ENCODE data around the gene ASF1A.

Gene ASF1A

GRCh38 chr6:118896339-118897136, 2.6 kb downstream of the ASF1A start:
- H3K4me1 ChIP-seq (ENCODE audit: control extremely low read depth in 1 of 4, control insufficient read depth in 4 of 4, insufficient read depth in 4 of 4, low read length in 3 of 4): peaks cover 11 to 41% (median 17%) of the 10 kb centered on the region in 4 experiments
- peak; percentile 59 to 88 (median 79) for DNase-seq
- no peaks in the 10 kb centered on the region for H3K9me3 ChIP-seq (ENCODE audit: control extremely low read depth in 1 of 5, control insufficient read depth in 4 of 5, insufficient read depth in 2 of 5, low read depth in 1 of 5, low read length in 4 of 5)
- H3K27ac ChIP-seq (ENCODE audit: insufficient read depth in 1 of 2, low read depth in 1 of 2, low read length in 2 of 2, poor library complexity in 1 of 2, severe bottlenecking in 2 of 2): peak overlapping the region in 1 of 2 experiments; percentile 94
- ChIA-PET POLR2A (no interaction called here), CTCF (interaction anchor here (0.7 to 2.6 kb wide), 8 partner anchors 9 to 168 kb away, joined by 3 to 13 read pairs (median 4); no protein-coding TSS in a partner anchor)
- H3K4me3 ChIP-seq (ENCODE audit: control insufficient read depth in 1 of 7, extremely low read depth in 1 of 7, insufficient read depth in 4 of 7, low read depth in 2 of 7, low read length in 6 of 7): peak overlapping the region in 2 of 7 experiments; percentile 96 to 97
- H3K27me3 ChIP-seq (replicated peaks in 2 of 5; ENCODE audit: control insufficient read depth in 4 of 5, insufficient read depth in 5 of 5, low read length in 4 of 5): no peaks in the 10 kb centered on the region
- H3K36me3 ChIP-seq (ENCODE audit: control insufficient read depth in 4 of 4, insufficient read depth in 4 of 4, low read length in 3 of 4): peaks cover 2 to 20% (median 10%) of the 10 kb centered on the region in 4 experiments
- WGBS (ENCODE audit: insufficient coverage): 65% methylated on average over 2 of the region's 5 CpGs

DNA sequence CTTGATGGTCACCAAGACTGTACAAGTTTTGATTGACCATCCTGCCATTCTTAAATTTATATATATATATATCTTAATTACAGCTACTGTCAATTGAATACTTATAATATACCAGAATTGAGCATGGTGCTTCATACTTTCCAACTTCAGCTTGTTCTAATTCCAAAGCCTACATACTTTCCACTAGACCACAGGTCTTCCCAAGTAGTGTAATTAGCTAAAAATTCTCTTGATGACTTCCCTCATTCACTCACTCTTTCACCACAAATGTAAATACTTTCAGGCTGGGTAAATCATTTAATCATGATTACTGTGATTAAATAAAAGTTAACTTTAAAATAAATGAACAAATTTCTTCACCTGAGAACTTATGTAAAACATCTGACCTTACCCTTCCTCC, 3.4 kb downstream of the ASF1A start:
- no peak overlapping the region for H3K4me3 ChIP-seq (ENCODE audit: control insufficient read depth in 1 of 7, extremely low read depth in 1 of 7, insufficient read depth in 4 of 7, low read depth in 2 of 7, low read length in 6 of 7)
- no peaks in the 10 kb centered on the region for H3K27me3 ChIP-seq (replicated peaks in 2 of 5; ENCODE audit: control insufficient read depth in 4 of 5, insufficient read depth in 5 of 5, low read length in 4 of 5)
- ChIA-PET CTCF (interaction anchor here (0.7 to 2.6 kb wide), 6 partner anchors 8 to 167 kb away, joined by 3 to 13 read pairs (median 7); no protein-coding TSS in a partner anchor), POLR2A (interaction anchor here (0.8 kb wide), 1 partner anchor 38 kb away, joined by 3 read pairs; the partner anchor contains the start of gene MCM9)
- no peak for DNase-seq
- H3K36me3 ChIP-seq (ENCODE audit: control insufficient read depth in 4 of 4, insufficient read depth in 4 of 4, low read length in 3 of 4): peaks cover 2 to 26% (median 12%) of the 10 kb centered on the region in 4 experiments
- H3K27ac ChIP-seq (ENCODE audit: insufficient read depth in 1 of 2, low read depth in 1 of 2, low read length in 2 of 2, poor library complexity in 1 of 2, severe bottlenecking in 2 of 2): no peak overlapping the region
- peaks cover 4 to 32% (median 8%) of the 10 kb centered on the region in 4 experiments for H3K4me1 ChIP-seq (ENCODE audit: control extremely low read depth in 1 of 4, control insufficient read depth in 4 of 4, insufficient read depth in 4 of 4, low read length in 3 of 4)
- H3K9me3 ChIP-seq (ENCODE audit: control extremely low read depth in 1 of 5, control insufficient read depth in 4 of 5, insufficient read depth in 2 of 5, low read depth in 1 of 5, low read length in 4 of 5): no peaks in the 10 kb centered on the region

GRCh38 chr6:118899948-118900347, 6.0 kb downstream of the ASF1A start:
- POLR2A ChIA-PET: no interaction called here
- WGBS (ENCODE audit: insufficient coverage): 100% methylated on average over 4 of the region's 6 CpGs
- Histone ChIP-seq H3K4me3 (ENCODE audit: control insufficient read depth in 1 of 7, extremely low read depth in 1 of 7, insufficient read depth in 4 of 7, low read depth in 2 of 7, low read length in 6 of 7) (no peak overlapping the region), H3K36me3 (ENCODE audit: control insufficient read depth in 4 of 4, insufficient read depth in 4 of 4, low read length in 3 of 4) (peaks cover 16 to 46% (median 27%) of the 10 kb centered on the region in 4 experiments), H3K4me1 (ENCODE audit: control extremely low read depth in 1 of 4, control insufficient read depth in 4 of 4, insufficient read depth in 4 of 4, low read length in 3 of 4) (peaks cover 2 to 23% (median 3%) of the 10 kb centered on the region in 4 experiments), H3K27ac (ENCODE audit: insufficient read depth in 1 of 2, low read depth in 1 of 2, low read length in 2 of 2, poor library complexity in 1 of 2, severe bottlenecking in 2 of 2) (no peak overlapping the region), H3K27me3 (replicated peaks in 2 of 5; ENCODE audit: control insufficient read depth in 4 of 5, insufficient read depth in 5 of 5, low read length in 4 of 5) (no peaks in the 10 kb centered on the region), H3K9me3 (ENCODE audit: control extremely low read depth in 1 of 5, control insufficient read depth in 4 of 5, insufficient read depth in 2 of 5, low read depth in 1 of 5, low read length in 4 of 5) (no peaks in the 10 kb centered on the region)
- no peak for DNase-seq
- CTCF ChIA-PET: no interaction called here

GRCh38 chr6:118902726-118903125, 8.8 kb downstream of the ASF1A start:
- DNase-seq: no peak
- H3K9me3 ChIP-seq (ENCODE audit: control extremely low read depth in 1 of 5, control insufficient read depth in 4 of 5, insufficient read depth in 2 of 5, low read depth in 1 of 5, low read length in 4 of 5): no peaks in the 10 kb centered on the region
- POLR2A ChIA-PET: no interaction called here
- CTCF ChIA-PET: interaction anchor here (1.1 kb wide), 1 partner anchor 338 kb away, joined by 3 read pairs; no protein-coding TSS in a partner anchor
- H3K4me3 ChIP-seq (ENCODE audit: control insufficient read depth in 1 of 7, extremely low read depth in 1 of 7, insufficient read depth in 4 of 7, low read depth in 2 of 7, low read length in 6 of 7): no peak overlapping the region
- peaks cover 0 to 5% (median 0%) of the 10 kb centered on the region in 4 experiments for H3K4me1 ChIP-seq (ENCODE audit: control extremely low read depth in 1 of 4, control insufficient read depth in 4 of 4, insufficient read depth in 4 of 4, low read length in 3 of 4)
- no peaks in the 10 kb centered on the region for H3K27me3 ChIP-seq (replicated peaks in 2 of 5; ENCODE audit: control insufficient read depth in 4 of 5, insufficient read depth in 5 of 5, low read length in 4 of 5)
- H3K27ac ChIP-seq (ENCODE audit: insufficient read depth in 1 of 2, low read depth in 1 of 2, low read length in 2 of 2, poor library complexity in 1 of 2, severe bottlenecking in 2 of 2): no peak overlapping the region
- peaks cover 31 to 64% (median 43%) of the 10 kb centered on the region in 4 experiments for H3K36me3 ChIP-seq (ENCODE audit: control insufficient read depth in 4 of 4, insufficient read depth in 4 of 4, low read length in 3 of 4)

GRCh38 chr6:118903138-118903537, 9.2 kb downstream of the ASF1A start:
- Histone ChIP-seq H3K36me3 (ENCODE audit: control insufficient read depth in 4 of 4, insufficient read depth in 4 of 4, low read length in 3 of 4) (peaks cover 33 to 69% (median 45%) of the 10 kb centered on the region in 4 experiments), H3K4me1 (ENCODE audit: control extremely low read depth in 1 of 4, control insufficient read depth in 4 of 4, insufficient read depth in 4 of 4, low read length in 3 of 4) (peaks cover 0 to 2% (median 0%) of the 10 kb centered on the region in 4 experiments)
- CTCF ChIA-PET: no interaction called here

DNA sequence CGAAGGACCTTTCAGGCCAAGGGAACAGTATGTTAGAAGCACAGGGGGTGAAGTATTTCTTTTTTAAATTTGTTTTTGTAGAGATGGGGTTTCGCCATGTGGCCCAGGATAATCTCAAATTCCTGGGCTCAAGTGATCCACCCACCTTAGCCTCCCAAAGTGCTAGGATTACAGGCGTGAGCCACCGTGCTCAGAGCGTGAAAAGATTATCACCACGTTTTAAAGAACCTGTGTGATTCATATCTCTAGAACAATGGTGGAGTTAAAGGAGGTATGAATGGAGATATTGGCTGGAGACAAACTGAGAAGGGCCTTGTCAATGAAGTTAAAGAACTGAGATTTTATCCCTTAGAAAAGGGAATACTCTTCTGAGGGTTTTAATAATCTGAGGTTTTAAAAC, 9.7 kb downstream of the ASF1A start:
- ChIA-PET POLR2A (no interaction called here), CTCF (interaction anchor here (1.5 to 3.1 kb wide), 2 partner anchors 7 to 14 kb away, joined by 3 to 13 read pairs; no protein-coding TSS in a partner anchor)
- Histone ChIP-seq H3K36me3 (ENCODE audit: control insufficient read depth in 4 of 4, insufficient read depth in 4 of 4, low read length in 3 of 4) (peaks cover 35 to 71% (median 48%) of the 10 kb centered on the region in 4 experiments), H3K9me3 (ENCODE audit: control extremely low read depth in 1 of 5, control insufficient read depth in 4 of 5, insufficient read depth in 2 of 5, low read depth in 1 of 5, low read length in 4 of 5) (no peaks in the 10 kb centered on the region), H3K4me3 (ENCODE audit: control insufficient read depth in 1 of 7, extremely low read depth in 1 of 7, insufficient read depth in 4 of 7, low read depth in 2 of 7, low read length in 6 of 7) (no peak overlapping the region), H3K4me1 (ENCODE audit: control extremely low read depth in 1 of 4, control insufficient read depth in 4 of 4, insufficient read depth in 4 of 4, low read length in 3 of 4) (peaks cover 0 to 2% (median 0%) of the 10 kb centered on the region in 4 experiments), H3K27ac (ENCODE audit: insufficient read depth in 1 of 2, low read depth in 1 of 2, low read length in 2 of 2, poor library complexity in 1 of 2, severe bottlenecking in 2 of 2) (no peak overlapping the region), H3K27me3 (replicated peaks in 2 of 5; ENCODE audit: control insufficient read depth in 4 of 5, insufficient read depth in 5 of 5, low read length in 4 of 5) (no peaks in the 10 kb centered on the region)
- DNase-seq: no peak
- 100% methylated on average over 3 of the region's 6 CpGs for WGBS (ENCODE audit: insufficient coverage)

More at GRCh38 chr6:118903138-118903537, 9.2 kb downstream of the ASF1A start:
- Histone ChIP-seq H3K4me3 (ENCODE audit: control insufficient read depth in 1 of 7, extremely low read depth in 1 of 7, insufficient read depth in 4 of 7, low read depth in 2 of 7, low read length in 6 of 7) (no peak overlapping the region), H3K27ac (ENCODE audit: insufficient read depth in 1 of 2, low read depth in 1 of 2, low read length in 2 of 2, poor library complexity in 1 of 2, severe bottlenecking in 2 of 2) (no peak overlapping the region), H3K9me3 (ENCODE audit: control extremely low read depth in 1 of 5, control insufficient read depth in 4 of 5, insufficient read depth in 2 of 5, low read depth in 1 of 5, low read length in 4 of 5) (no peaks in the 10 kb centered on the region), H3K27me3 (replicated peaks in 2 of 5; ENCODE audit: control insufficient read depth in 4 of 5, insufficient read depth in 5 of 5, low read length in 4 of 5) (no peaks in the 10 kb centered on the region)
- WGBS (ENCODE audit: insufficient coverage): 100% methylated on average over 1 of the region's 2 CpGs
- DNase-seq: no peak
- POLR2A ChIA-PET: no interaction called here

- POLR2A ChIA-PET: no interaction called here
- peaks cover 29 to 69% (median 50%) of the 10 kb centered on the region in 4 experiments for H3K36me3 ChIP-seq (ENCODE audit: control insufficient read depth in 4 of 4, insufficient read depth in 4 of 4, low read length in 3 of 4)
Observed at GRCh38 chr6:118905084-118905483, 11.1 kb downstream of the ASF1A start.

More at GRCh38 chr6:118905084-118905483, 11.1 kb downstream of the ASF1A start:
- Histone ChIP-seq H3K9me3 (ENCODE audit: control extremely low read depth in 1 of 5, control insufficient read depth in 4 of 5, insufficient read depth in 2 of 5, low read depth in 1 of 5, low read length in 4 of 5) (no peaks in the 10 kb centered on the region), H3K4me1 (ENCODE audit: control extremely low read depth in 1 of 4, control insufficient read depth in 4 of 4, insufficient read depth in 4 of 4, low read length in 3 of 4) (peaks cover 0 to 2% (median 0%) of the 10 kb centered on the region in 4 experiments), H3K4me3 (ENCODE audit: control insufficient read depth in 1 of 7, extremely low read depth in 1 of 7, insufficient read depth in 4 of 7, low read depth in 2 of 7, low read length in 6 of 7) (no peak overlapping the region), H3K27ac (ENCODE audit: insufficient read depth in 1 of 2, low read depth in 1 of 2, low read length in 2 of 2, poor library complexity in 1 of 2, severe bottlenecking in 2 of 2) (no peak overlapping the region), H3K27me3 (replicated peaks in 2 of 5; ENCODE audit: control insufficient read depth in 4 of 5, insufficient read depth in 5 of 5, low read length in 4 of 5) (no peaks in the 10 kb centered on the region)
- DNase-seq: no peak
- CTCF ChIA-PET: interaction anchor here (1.5 to 3.1 kb wide), 2 partner anchors 9 to 13 kb away, joined by 3 to 13 read pairs; no protein-coding TSS in a partner anchor
